22Rv1 (cell line): ENCODE results near the gene MAST3.

Experiments used
- ZFX ChIP-seq: fragments of 450-650 bp; IDR thresholded peaks from 2 replicates; pipeline ENCODE4 v1.6.1; 2017; ENCODE audit warnings: antibody characterized with exemption, borderline replicate concordance
- TF ChIP-seq, protein P1 (sequence below): fragments of 450-650 bp; IDR thresholded peaks from 2 replicates; pipeline ENCODE4 v1.5.1; 2017; ENCODE audit warnings: mild to moderate bottlenecking

DNA sequence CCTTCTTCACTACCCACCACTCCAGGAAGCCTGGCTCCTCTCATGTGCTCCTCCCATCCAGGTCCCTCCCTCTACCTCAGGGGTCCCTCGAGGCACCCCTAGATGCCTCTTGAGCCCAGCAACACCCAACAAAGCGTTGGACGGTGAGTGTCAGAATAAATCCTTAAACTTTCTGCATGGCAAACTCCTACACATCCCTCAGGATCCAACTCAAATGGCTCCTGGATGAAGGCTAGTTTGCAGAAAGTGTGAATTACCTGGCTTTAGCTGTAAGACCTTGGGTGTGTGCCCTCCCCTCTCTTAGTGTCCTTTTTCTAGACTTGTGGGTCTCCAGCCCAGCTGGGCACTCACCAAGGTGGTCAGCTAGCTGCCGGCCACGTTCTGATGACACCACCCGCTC, 100.8 kb downstream of the MAST3 start:
- TF ChIP-seq, protein P1, sequence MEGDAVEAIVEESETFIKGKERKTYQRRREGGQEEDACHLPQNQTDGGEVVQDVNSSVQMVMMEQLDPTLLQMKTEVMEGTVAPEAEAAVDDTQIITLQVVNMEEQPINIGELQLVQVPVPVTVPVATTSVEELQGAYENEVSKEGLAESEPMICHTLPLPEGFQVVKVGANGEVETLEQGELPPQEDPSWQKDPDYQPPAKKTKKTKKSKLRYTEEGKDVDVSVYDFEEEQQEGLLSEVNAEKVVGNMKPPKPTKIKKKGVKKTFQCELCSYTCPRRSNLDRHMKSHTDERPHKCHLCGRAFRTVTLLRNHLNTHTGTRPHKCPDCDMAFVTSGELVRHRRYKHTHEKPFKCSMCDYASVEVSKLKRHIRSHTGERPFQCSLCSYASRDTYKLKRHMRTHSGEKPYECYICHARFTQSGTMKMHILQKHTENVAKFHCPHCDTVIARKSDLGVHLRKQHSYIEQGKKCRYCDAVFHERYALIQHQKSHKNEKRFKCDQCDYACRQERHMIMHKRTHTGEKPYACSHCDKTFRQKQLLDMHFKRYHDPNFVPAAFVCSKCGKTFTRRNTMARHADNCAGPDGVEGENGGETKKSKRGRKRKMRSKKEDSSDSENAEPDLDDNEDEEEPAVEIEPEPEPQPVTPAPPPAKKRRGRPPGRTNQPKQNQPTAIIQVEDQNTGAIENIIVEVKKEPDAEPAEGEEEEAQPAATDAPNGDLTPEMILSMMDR: no peak
- TF ChIP-seq ZFX: no peak
